Measurements from ENCODE around the gene CCT3.

CCT3 gene

GRCh38 chr1:156270314-156270713, 67.8 kb downstream of the CCT3 start:
- Histone ChIP-seq H3K36me3 (ENCODE audit: insufficient read depth, low read length) (peaks cover 98% of the 10 kb centered on the region), H4K20me1 (ENCODE audit: insufficient read depth, low read length) (0 out of 2 replicates have a peak, but pooled peaks cover 6% of the 10 kb centered on the region), H3K27me3 (ENCODE audit: insufficient read depth, low read length, poor library complexity) (no peaks in the 10 kb centered on the region), H3K79me2 (ENCODE audit: insufficient read depth, low read length) (peaks cover 3% of the 10 kb centered on the region; the same call in 1 of the 2 replicates), H3K27ac (ENCODE audit: low read length) (no peak overlapping the region), H3K9me3 (ENCODE audit: insufficient read depth, low read length, severe bottlenecking) (no peaks in the 10 kb centered on the region), H3K4me2 (ENCODE audit: insufficient read depth, low read length) (no peak overlapping the region), H3K4me1 (ENCODE audit: insufficient read depth, low read length) (no peaks in the 10 kb centered on the region), H3K9ac (ENCODE audit: low read depth, low read length) (no peak overlapping the region), H2AFZ (ENCODE audit: low read depth, low read length) (no peak overlapping the region), H3K4me3 (ENCODE audit: low read depth in 1 of 2, low read length in 2 of 2) (no peak overlapping the region)
- no peak for TF ChIP-seq EZH2 (IDR thresholded peaks at IDR 0.05; ENCODE audit: borderline replicate concordance, low read depth, low read length, severe bottlenecking)
- no peak for TF ChIP-seq CTCF (IDR thresholded peaks at IDR 0.05; ENCODE audit: borderline replicate concordance, extremely low read depth, low read length, poor library complexity, severe bottlenecking)
- no peak for ATAC-seq (ENCODE audit: insufficient read depth, low read depth)
- DNase-seq: no peak

DNA sequence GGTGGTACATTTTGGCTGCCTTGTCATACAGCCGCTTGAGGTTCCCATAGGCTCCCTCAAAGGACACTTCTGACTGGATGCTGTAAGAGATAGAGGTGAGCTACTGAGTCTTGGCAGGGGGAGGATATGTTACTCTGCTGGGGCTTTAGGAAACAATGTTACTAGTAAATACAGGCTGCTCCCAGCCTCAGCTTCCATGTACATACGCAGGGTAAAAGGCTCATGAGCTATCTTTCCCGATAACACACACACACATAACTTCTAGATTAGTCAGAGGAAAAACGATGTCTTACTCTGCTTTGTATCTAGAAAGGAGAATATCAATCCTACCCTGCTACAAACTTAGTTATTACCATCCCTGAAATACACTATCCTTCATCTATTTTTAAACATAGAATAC, 69.8 kb downstream of the CCT3 start:
- DNase-seq (no peak), ATAC-seq (ENCODE audit: insufficient read depth, low read depth) (no peak)
- H3K4me1 ChIP-seq (ENCODE audit: insufficient read depth, low read length): no peaks in the 10 kb centered on the region
- H3K36me3 ChIP-seq (ENCODE audit: insufficient read depth, low read length): peaks cover 96% of the 10 kb centered on the region
- H3K9me3 ChIP-seq (ENCODE audit: insufficient read depth, low read length, severe bottlenecking): no peaks in the 10 kb centered on the region
- no peak overlapping the region for H3K4me3 ChIP-seq (ENCODE audit: low read depth in 1 of 2, low read length in 2 of 2)
- no peaks in the 10 kb centered on the region for H3K27me3 ChIP-seq (ENCODE audit: insufficient read depth, low read length, poor library complexity)
- 0 out of 2 replicates have a peak, but pooled peaks cover 6% of the 10 kb centered on the region for H4K20me1 ChIP-seq (ENCODE audit: insufficient read depth, low read length)
- no peak overlapping the region for H3K27ac ChIP-seq (ENCODE audit: low read length)
- TF ChIP-seq CTCF (IDR thresholded peaks at IDR 0.05; ENCODE audit: borderline replicate concordance, extremely low read depth, low read length, poor library complexity, severe bottlenecking) (no peak), EZH2 (IDR thresholded peaks at IDR 0.05; ENCODE audit: borderline replicate concordance, low read depth, low read length, severe bottlenecking) (no peak)
- H3K79me2 ChIP-seq (ENCODE audit: insufficient read depth, low read length): peaks cover 3% of the 10 kb centered on the region; the same call in 1 of the 2 replicates
- H3K9ac ChIP-seq (ENCODE audit: low read depth, low read length): no peak overlapping the region
- H2AFZ ChIP-seq (ENCODE audit: low read depth, low read length): no peak overlapping the region
- H3K4me2 ChIP-seq (ENCODE audit: insufficient read depth, low read length): no peak overlapping the region

DNA sequence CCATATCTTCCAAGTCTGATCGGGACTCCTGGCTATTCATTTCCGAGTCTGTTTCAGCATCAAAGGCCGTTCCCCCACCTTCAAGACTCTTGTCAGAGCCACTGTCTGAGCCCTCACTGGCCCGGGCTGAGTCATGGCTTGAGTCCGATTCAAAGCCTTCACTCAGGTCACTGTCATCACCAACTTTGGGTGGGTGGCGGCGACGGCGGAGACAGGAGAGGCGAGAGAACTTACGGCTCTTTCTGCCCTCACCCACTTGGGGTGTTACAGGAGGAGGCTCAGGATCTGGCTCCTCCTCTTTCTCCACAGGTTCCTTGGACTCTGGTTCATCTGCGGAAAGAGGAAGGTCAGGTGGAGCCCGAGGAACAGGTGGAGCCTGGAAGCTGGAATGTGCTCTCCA, 72.0 kb downstream of the CCT3 start:
- Histone ChIP-seq H3K9ac (ENCODE audit: low read depth, low read length) (no peak overlapping the region), H3K4me2 (ENCODE audit: insufficient read depth, low read length) (no peak overlapping the region), H4K20me1 (ENCODE audit: insufficient read depth, low read length) (no peaks in the 10 kb centered on the region), H3K79me2 (ENCODE audit: insufficient read depth, low read length) (no peaks in the 10 kb centered on the region), H3K27me3 (ENCODE audit: insufficient read depth, low read length, poor library complexity) (no peaks in the 10 kb centered on the region), H3K4me3 (ENCODE audit: low read depth in 1 of 2, low read length in 2 of 2) (no peak overlapping the region), H3K27ac (ENCODE audit: low read length) (no peak overlapping the region), H3K36me3 (ENCODE audit: insufficient read depth, low read length) (peaks cover 94% of the 10 kb centered on the region), H3K4me1 (ENCODE audit: insufficient read depth, low read length) (no peaks in the 10 kb centered on the region), H3K9me3 (ENCODE audit: insufficient read depth, low read length, severe bottlenecking) (no peaks in the 10 kb centered on the region), H2AFZ (ENCODE audit: low read depth, low read length) (no peak overlapping the region)
- no peak for ATAC-seq (ENCODE audit: insufficient read depth, low read depth)
- no peak for DNase-seq
- TF ChIP-seq CTCF (IDR thresholded peaks at IDR 0.05; ENCODE audit: borderline replicate concordance, extremely low read depth, low read length, poor library complexity, severe bottlenecking): no peak
- no peak for TF ChIP-seq EZH2 (IDR thresholded peaks at IDR 0.05; ENCODE audit: borderline replicate concordance, low read depth, low read length, severe bottlenecking)

DNA sequence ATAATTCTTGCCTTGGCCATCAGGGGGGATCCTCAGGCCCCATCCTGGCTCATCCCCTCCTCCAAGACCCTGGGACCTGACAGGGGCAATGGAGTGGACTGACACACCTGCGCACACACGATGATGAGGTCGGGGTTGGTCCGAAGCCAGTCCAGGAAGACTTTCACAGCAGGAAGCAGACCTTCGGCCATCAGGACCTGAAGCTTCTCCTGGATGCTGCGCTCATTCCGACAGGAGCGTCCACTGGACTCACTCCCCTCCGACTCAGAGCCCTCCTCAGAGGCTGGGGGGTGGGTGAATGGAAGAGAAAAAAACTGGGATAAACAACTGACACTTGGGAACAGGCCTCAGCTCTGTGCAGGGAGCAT, 74.8 kb downstream of the CCT3 start:
- no peak overlapping the region for H3K27ac ChIP-seq (ENCODE audit: low read length)
- TF ChIP-seq EZH2 (IDR thresholded peaks at IDR 0.05; ENCODE audit: borderline replicate concordance, low read depth, low read length, severe bottlenecking) (no peak), CTCF (IDR thresholded peaks at IDR 0.05; ENCODE audit: borderline replicate concordance, extremely low read depth, low read length, poor library complexity, severe bottlenecking) (no peak)
- no peak for ATAC-seq (ENCODE audit: insufficient read depth, low read depth)
- DNase-seq: no peak
- H3K4me1 ChIP-seq (ENCODE audit: insufficient read depth, low read length): no peaks in the 10 kb centered on the region
- peaks cover 95% of the 10 kb centered on the region for H3K36me3 ChIP-seq (ENCODE audit: insufficient read depth, low read length)
- no peak overlapping the region for H3K9ac ChIP-seq (ENCODE audit: low read depth, low read length)
- no peaks in the 10 kb centered on the region for H4K20me1 ChIP-seq (ENCODE audit: insufficient read depth, low read length)
- no peaks in the 10 kb centered on the region for H3K27me3 ChIP-seq (ENCODE audit: insufficient read depth, low read length, poor library complexity)
- no peak overlapping the region for H2AFZ ChIP-seq (ENCODE audit: low read depth, low read length)
- no peak overlapping the region for H3K4me2 ChIP-seq (ENCODE audit: insufficient read depth, low read length)
- no peaks in the 10 kb centered on the region for H3K79me2 ChIP-seq (ENCODE audit: insufficient read depth, low read length)
- no peaks in the 10 kb centered on the region for H3K9me3 ChIP-seq (ENCODE audit: insufficient read depth, low read length, severe bottlenecking)
- H3K4me3 ChIP-seq (ENCODE audit: low read depth in 1 of 2, low read length in 2 of 2): no peak overlapping the region

Data from DND-41 (cell line).